IPS-18c (cell line): ENCODE measurements around the gene KXD1.
"Not testable (repeated sequence)": the region's sequence is repeated elsewhere in the genome, so short reads cannot be mapped to it uniquely, and the experiment has no call there.

Source experiments
- H3K4me3 ChIP-seq: 2 replicates; pipeline ENCODE4 v1.7.0; 2013; ENCODE audit warnings: low read depth, mild to moderate bottlenecking, low read length, moderate library complexity; ENCODE audit not compliant: insufficient read depth
- H3K9me3 ChIP-seq: one replicate; pipeline ENCODE4 v1.6.1; 2013; ENCODE audit warnings: mild to moderate bottlenecking, low read length, moderate library complexity; ENCODE audit not compliant: control insufficient read depth, insufficient read depth

The KXD1 gene

GRCh38 chr19:18529782-18530181 is 27.9 kb upstream of the KXD1 start:
- Histone ChIP-seq H3K9me3 (no peaks in the 10 kb centered on the region), H3K4me3 (no peak overlapping the region)

- H3K9me3 ChIP-seq, result no peaks in the 10 kb centered on the region
- H3K4me3 ChIP-seq, result no peak overlapping the region
These were observed 26.2 kb upstream of the KXD1 start for GRCh38 chr19:18531485-18531884.

- Histone ChIP-seq H3K4me3 (no peak overlapping the region), H3K9me3 (no peaks in the 10 kb centered on the region)
These were observed 25.3 kb upstream of the KXD1 start for GRCh38 chr19:18532168-18532890.

- H3K9me3 ChIP-seq, result no peaks in the 10 kb centered on the region
- H3K4me3 ChIP-seq, result no peak overlapping the region
These were observed 24.6 kb upstream of the KXD1 start for GRCh38 chr19:18533058-18533457.

GRCh38 chr19:18536475-18536874 is 21.2 kb upstream of the KXD1 start:
- no peak overlapping the region for H3K4me3 ChIP-seq
- no peaks in the 10 kb centered on the region for H3K9me3 ChIP-seq

- H3K9me3 ChIP-seq, result no peaks in the 10 kb centered on the region
- H3K4me3 ChIP-seq, result no peak overlapping the region
These were observed 20.2 kb upstream of the KXD1 start for GRCh38 chr19:18537431-18537830.

- Histone ChIP-seq H3K4me3 (no peak overlapping the region), H3K9me3 (no peaks in the 10 kb centered on the region)
These were observed 19.6 kb upstream of the KXD1 start for GRCh38 chr19:18538115-18538514.

GRCh38 chr19:18539372-18539771 is 18.3 kb upstream of the KXD1 start:
- no peaks in the 10 kb centered on the region for H3K9me3 ChIP-seq
- H3K4me3 ChIP-seq, result no peak overlapping the region

- H3K9me3 ChIP-seq, H3K4me3 ChIP-seq: not testable (repeated sequence)
These were observed 17.5 kb upstream of the KXD1 start for GRCh38 chr19:18540200-18540599.

- Histone ChIP-seq H3K4me3 (no peak overlapping the region), H3K9me3 (no peaks in the 10 kb centered on the region)
These were observed 16.2 kb upstream of the KXD1 start for GRCh38 chr19:18541258-18541991.

GRCh38 chr19:18541992-18542940 is 15.4 kb upstream of the KXD1 start:
- peak overlapping the region; percentile 55 for H3K4me3 ChIP-seq
- no peaks in the 10 kb centered on the region for H3K9me3 ChIP-seq

GRCh38 chr19:18542941-18543813 is 14.5 kb upstream of the KXD1 start, which contains the start of gene FKBP8:
Gene FKBP8, minus strand, starts transcription at chr19:18543573. Its CDS starts 1,603 bp downstream, at chr19:18541970.
- peak within 1 kb of the TSS; percentile 55 for H3K4me3 ChIP-seq
- no peaks in the 10 kb centered on the region for H3K9me3 ChIP-seq

- H3K9me3 ChIP-seq, result no peaks in the 10 kb centered on the region
- peak overlapping the region; percentile 29; the same call in 1 of the 2 replicates for H3K4me3 ChIP-seq
These were observed 13.7 kb upstream of the KXD1 start for GRCh38 chr19:18543814-18544475.

GRCh38 chr19:18551631-18552030 is 6.0 kb upstream of the KXD1 start:
- H3K4me3 ChIP-seq, result no peak overlapping the region
- H3K9me3 ChIP-seq, result no peaks in the 10 kb centered on the region

- Histone ChIP-seq H3K4me3 (peak overlapping the region; percentile 83), H3K9me3 (no peaks in the 10 kb centered on the region)
These were observed 509 bp downstream of the KXD1 start for GRCh38 chr19:18558202-18558555.

GRCh38 chr19:18558604-18559003 is 934 bp downstream of the KXD1 start:
- peak overlapping the region; percentile 83; the same call in 1 of the 2 replicates for H3K4me3 ChIP-seq

More at GRCh38 chr19:18558604-18559003, 934 bp downstream of the KXD1 start:
- H3K9me3 ChIP-seq, result no peaks in the 10 kb centered on the region
